ENCODE data around the gene HPSE.
A peak's percentile ranks its signal among the peaks of the same experiment; 100 is the strongest.

The HPSE gene

GRCh38 chr4:83334425-83335241, at the start of gene HPSE:
HPSE (minus strand) TSS chr4:83334848; CDS start chr4:83334782, 66 bp downstream.
- peak; percentile 87 to 92 for ATAC-seq

- ATAC-seq = no peak
Observed at GRCh38 chr4:83382850-83383249, 48.2 kb upstream of the HPSE start.

GRCh38 chr4:83381173-83381572, 46.5 kb upstream of the HPSE start:
- no peak for ATAC-seq

DNA sequence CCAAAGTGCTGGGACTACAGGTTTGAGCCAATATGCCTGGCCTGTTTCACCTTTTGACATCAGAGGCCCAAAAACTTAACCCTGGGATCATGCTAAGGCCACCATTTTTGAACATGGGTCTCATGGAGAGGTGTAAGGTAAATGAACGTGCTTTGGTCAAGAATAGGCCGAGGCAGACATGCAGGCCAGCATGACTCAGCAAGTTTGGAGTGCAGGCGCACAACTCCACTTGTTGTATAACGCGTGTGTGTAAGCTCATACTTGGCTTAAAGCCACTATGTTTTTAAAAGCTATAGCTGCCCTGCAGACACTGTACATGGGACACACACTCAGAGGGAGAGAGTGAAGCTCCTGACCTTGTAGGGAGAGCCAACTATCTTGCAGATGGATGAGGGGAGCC, 43.8 kb upstream of the HPSE start:
- ATAC-seq = no peak

DNA sequence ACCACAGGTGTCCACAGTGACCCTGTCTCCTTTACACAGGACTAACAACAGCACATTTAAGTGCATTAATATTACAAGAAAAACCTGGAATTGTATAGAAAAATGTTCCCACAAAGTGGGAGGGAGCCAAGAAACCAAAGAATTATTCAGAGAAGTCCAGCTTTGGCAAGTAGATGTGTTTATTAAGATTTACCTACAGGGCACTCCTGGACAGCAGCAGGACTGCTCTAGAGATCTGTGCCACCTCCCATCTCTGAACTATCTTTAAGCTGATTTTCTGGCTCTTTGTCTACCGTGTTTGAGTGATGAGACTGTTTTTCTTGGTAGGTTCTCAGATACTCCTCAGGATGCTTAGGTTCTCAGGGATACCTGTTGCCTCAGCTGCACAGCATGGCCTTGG, 38.3 kb upstream of the HPSE start:
- ATAC-seq = no peak

DNA sequence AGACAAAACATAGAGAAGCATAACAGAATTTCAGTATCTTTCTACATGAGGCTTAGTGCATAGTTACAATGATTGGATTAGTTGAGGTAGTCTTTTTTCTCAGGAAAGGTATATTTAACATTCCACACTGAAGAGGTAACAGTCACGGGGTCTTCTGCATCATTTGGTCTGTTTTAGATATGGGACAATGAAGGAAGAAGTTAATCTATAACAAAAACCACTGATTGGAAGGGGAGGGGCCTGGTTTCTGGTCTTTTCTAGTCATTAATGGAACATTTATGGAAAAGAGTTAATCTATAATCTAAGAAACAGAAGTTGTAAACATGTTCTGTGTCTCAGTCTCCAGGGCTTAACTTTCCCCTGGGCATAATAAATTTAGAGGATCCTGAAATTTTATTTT, 37.3 kb upstream of the HPSE start:
- no peak for ATAC-seq

GRCh38 chr4:83371235-83371634, 36.6 kb upstream of the HPSE start:
- no peak for ATAC-seq

GRCh38 chr4:83370640-83370906, 35.9 kb upstream of the HPSE start:
- no peak for ATAC-seq

DNA sequence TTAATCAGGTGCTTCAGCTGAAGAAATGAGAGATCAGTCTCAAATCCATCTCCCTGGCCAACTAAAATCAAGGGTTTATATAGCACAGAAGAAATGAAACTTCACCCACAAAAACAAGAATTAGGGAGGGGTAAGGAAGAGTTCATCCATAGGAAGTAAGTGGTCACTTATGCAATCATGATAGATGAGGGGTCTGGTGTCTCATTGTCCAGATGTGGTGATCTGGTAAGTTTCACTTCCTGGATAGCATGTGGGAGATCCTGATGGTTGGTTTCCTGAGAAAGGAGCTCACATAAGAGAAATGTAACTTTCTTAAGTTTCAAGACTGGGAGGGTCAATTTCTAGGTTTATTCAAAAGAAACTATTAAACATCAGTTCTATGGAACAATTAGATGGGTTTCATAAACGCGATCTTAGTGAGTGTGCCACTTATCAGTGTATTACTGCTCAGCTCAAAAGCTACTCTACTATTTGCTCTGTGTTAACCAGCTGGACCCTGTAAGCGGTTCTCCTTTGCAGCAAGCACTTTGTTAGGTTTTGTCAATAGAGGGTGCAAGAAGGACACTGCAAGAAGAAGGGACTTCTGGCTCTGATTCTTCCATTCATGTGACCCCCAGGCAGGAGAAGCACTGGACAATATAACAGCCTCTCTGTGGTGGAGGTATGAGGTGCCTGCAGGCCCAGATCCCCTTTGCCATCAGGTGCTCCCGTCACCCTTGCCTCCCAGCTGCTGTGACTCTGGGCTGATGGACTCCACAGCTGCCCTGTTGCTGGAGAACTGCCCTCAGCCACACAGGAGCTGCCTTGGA, 35.4 kb upstream of the HPSE start:
- ATAC-seq = peak in 1 of 2 donors; percentile 35

DNA sequence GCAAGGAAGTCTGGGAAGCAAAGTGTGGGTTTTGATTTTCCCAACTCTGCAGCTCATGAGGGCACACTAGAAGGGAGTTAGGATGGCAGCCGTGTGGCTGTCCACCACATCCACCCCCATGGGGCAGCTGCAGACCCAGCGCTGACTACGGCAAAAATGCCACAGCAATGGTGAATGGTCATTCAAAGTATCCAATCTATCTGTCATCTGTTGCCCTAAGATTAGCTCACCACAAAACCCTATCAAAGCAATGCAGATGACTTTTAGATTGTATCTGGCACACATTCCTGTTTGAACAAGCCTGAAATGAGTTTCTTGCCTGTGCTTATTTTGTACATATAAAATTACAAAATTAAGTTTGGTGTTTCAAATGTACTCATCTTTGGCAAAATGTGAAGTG, 29.7 kb upstream of the HPSE start:
- no peak for ATAC-seq

DNA sequence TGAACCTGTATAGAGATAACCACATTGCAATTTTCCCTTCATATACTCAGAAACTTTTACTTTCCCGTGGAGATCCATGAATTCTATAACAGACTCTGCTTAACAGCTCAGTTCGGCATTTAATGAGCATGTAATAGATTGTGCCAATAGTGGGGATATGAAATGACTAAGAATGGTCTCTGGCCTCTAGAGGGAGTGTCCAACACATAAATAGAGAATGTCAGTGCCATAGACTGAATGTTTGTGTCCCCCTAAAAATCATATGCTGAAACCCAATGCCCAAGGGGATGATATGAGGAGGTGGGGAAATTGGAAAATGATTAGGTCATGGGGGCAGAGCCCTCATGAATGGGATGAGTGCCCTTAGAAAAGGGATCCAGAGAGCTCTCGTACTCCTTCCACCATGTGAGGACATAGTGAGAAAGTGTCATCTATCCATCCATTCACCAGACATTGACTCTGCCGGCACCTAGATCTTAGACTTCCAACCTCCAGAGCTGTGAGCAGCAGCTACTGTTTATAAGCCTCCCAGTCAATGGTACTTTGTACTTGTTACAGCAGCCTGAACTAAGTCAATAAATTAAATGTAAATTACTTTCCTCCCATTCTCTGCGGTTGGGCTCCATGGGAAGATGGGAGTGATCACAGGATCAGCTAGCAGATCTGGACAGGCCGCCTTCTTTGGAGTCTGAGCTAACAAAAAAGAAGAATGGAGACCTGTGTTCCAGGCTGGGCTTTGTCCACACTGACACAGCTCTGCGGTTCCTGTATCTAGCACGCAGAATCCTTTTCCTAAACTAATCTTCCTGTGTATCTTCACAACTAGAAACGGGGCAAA, 28.1 kb upstream of the HPSE start:
- ATAC-seq = no peak

GRCh38 chr4:83361416-83362103, 26.9 kb upstream of the HPSE start:
- ATAC-seq = no peak

DNA sequence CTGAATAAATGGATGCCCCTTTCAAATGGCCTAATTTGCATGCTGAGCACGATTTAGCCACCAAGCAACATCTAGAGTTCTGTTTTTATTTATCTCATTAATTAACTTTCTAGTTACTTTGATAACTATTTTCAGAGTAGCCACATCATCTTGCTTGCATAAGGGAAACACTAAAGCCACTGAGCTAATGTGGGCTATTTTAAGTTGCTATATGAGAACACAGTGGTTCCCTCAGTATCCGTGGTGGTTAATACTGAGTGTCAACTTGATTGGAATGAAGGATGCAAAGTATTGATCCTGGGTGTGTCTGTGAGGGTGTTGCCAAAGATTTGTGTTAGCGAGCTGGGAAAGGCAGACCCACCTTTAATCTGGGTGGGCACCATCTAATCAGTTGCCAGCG, 25.4 kb upstream of the HPSE start:
- ATAC-seq = no peak

- no peak for ATAC-seq
Observed at GRCh38 chr4:83358410-83358809, 23.8 kb upstream of the HPSE start.

DNA sequence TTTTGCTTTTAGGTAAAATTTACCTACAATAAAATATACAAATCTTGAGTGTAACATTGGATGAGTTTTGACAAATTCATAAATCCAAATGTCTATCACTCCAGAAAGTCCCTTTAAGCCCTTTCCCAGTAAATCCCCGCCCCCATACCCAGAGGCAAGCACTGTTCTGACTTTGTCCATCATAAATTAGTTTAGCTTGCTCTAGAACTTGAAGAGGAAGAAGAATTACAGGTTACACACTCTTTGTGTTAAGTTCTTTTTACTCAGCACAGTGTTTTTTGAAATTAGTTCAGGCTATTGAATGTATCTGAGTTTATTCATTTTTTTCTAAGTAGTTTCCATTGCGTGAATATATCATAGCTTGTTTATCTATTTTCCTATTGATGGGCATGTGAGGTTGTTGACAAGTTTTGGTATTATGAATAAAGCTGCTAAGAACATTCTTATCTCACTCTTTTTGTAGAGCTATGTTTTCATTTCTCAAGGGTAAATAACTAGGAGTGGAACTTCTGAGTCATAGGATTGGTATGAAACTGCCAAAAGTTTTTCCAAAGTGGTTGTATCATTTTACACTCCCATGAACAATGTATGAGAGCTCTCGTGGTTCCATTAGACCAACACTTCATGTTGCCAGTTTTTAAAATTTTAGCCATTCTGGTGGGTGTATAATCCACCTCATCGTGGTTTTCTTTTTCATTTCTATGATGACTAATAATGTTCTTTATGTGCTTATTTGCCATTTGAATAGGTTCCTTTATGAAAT, 22.4 kb upstream of the HPSE start:
- ATAC-seq = peak; percentile 89 to 90

DNA sequence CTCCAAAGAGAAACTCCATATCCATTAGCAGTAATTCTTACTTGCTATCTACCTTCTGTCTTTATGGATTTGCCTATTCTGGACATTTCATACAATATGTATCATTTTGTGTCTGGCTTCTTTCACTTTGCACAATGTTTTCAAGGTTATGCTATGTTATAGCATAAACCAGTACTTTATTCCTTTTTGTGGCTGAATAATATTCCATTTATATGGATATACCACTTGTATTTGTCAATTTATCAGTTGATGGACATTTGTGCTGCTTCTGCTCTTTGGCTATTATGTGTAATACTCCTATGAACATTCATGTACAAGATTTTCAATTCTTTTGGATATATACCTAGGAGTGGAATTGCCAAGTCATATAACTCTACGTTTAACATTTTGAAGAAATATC, 18.9 kb upstream of the HPSE start:
- ATAC-seq = no peak

DNA sequence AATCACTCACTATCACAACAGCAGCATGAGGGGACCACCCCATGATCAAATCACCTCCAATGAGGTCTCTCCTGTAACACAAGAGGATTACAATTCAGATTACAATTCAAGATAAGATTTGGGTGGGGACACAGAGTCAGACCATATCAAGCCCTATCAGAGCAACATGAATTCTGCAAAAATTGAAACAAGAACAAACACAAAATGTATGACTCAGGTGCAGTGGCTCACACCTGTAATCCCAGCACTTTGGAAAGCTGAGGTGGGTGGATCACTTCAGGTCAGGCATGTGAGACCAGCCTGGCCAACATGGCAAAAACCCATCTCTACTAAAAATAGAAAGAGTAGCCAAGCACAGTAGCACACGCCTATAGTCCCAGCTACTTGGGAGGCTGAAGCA, 13.4 kb upstream of the HPSE start:
- ATAC-seq = no peak

- no peak for ATAC-seq
Observed at GRCh38 chr4:83342476-83342875, 7.8 kb upstream of the HPSE start.

- ATAC-seq = peak; percentile 81 to 85
Observed at GRCh38 chr4:83340692-83341343, 6.2 kb upstream of the HPSE start.

- no peak for ATAC-seq
Observed at GRCh38 chr4:83339573-83339972, 4.9 kb upstream of the HPSE start.

- no peak for ATAC-seq
Observed at GRCh38 chr4:83335701-83336100, 1.1 kb upstream of the HPSE start.

DNA sequence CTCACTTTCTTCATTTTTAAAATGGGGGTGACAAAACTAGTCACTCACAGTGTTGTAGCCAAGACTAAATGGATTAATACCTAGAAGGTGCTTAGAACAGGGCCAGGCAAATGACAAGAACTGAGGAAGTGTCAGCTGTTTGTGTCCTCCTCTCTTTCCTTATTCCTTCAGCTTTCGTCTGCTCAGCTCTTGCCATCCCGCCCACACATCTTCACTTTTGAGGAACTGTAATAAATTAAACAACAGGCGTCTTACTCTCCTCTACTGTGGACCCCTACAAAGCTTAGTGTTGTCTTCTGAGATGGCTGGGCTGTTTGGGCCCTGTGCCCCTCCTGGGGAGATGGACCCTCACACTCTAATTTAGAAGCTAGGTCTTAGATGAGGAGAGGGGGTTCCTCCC, 2.7 kb downstream of the HPSE start:
- ATAC-seq = no peak
